ENCODE data around the gene MAP6. TPM values are rescaled to one million over a fixed set of nuclear protein-coding genes. Genes with fewer than 3 reads are reported as not detected.

MAP6 gene
- total RNA-seq, 1 experiment from 2014 or later, result not detected

GRCh38 chr11:75591371-75591770, 77.5 kb downstream of the MAP6 start (continued):
- TF ChIP-seq ZBTB33 (IDR thresholded peaks at IDR 0.05; ENCODE audit: extremely low read depth, insufficient replicate concordance, low read length) (no peak), TCF7L2 (IDR thresholded peaks at IDR 0.05; ENCODE audit: borderline replicate concordance, extremely low read depth, insufficient read depth, insufficient read length) (no peak), EZH2 (IDR thresholded peaks at IDR 0.05) (no peak), ZFX (IDR thresholded peaks at IDR 0.05) (no peak), SP1 (IDR thresholded peaks at IDR 0.05; ENCODE audit: low read depth) (no peak), SIN3A (IDR thresholded peaks at IDR 0.05; ENCODE audit: low read depth) (no peak)

GRCh38 chr11:75589933-75590332, 78.9 kb downstream of the MAP6 start:
- no peaks in the 10 kb centered on the region for H3K9me3 ChIP-seq (ENCODE audit: control insufficient read depth in 1 of 2, insufficient read depth in 1 of 2, low read depth in 1 of 2, low read length in 2 of 2)
- H4K20me1 ChIP-seq (ENCODE audit: insufficient read depth), result no peaks in the 10 kb centered on the region
- H3K4me1 ChIP-seq (ENCODE audit: control insufficient read depth in 1 of 2, insufficient read depth in 2 of 2, low read length in 2 of 2), result no peaks in the 10 kb centered on the region
- intact Hi-C loops (cut with micrococcal nuclease), result no loop called here
- ChIA-PET RAD21 (ENCODE audit: low non-redundant PET in 1 of 2, low total read pairs in 2 of 2, uncharacterized antibody in 2 of 2, unreplicated experiment in 2 of 2) (no interaction called here), POLR2A (no interaction called here), CTCF (no interaction called here)
- ATAC-seq, result no peak
- H3K4me3 ChIP-seq (replicated peaks in 1 of 2; ENCODE audit: low read depth in 1 of 2, low read length in 2 of 2), result no peak overlapping the region
- no peak overlapping the region for H2AFZ ChIP-seq (ENCODE audit: low read depth, low read length, poor library complexity, severe bottlenecking)
- no peaks in the 10 kb centered on the region for H3K9me2 ChIP-seq (ENCODE audit: insufficient read depth)
- H3K36me3 ChIP-seq (ENCODE audit: control insufficient read depth in 1 of 2, insufficient read depth in 2 of 2, low read length in 2 of 2), result no peaks in the 10 kb centered on the region
- no peak overlapping the region for H3K9ac ChIP-seq (ENCODE audit: low read length)
- no peak for DNase-seq (ENCODE audit: low read depth, low spot score)
- no peaks in the 10 kb centered on the region for H3K79me2 ChIP-seq (ENCODE audit: insufficient read depth, low read length)
- peaks cover 6% of the 10 kb centered on the region; the same call in 1 of the 2 replicates for H3K27me3 ChIP-seq (ENCODE audit: insufficient read depth, low read length)
- no TSS peak for BruUV-seq (replicated peaks)
- no peak overlapping the region for H3K27ac ChIP-seq (ENCODE audit: low read depth, low read length)
- H3K4me2 ChIP-seq (ENCODE audit: low read length), result no peak overlapping the region
- TF ChIP-seq FOSL1 (IDR thresholded peaks at IDR 0.05; ENCODE audit: low read depth), result no peak
- TF ChIP-seq MAX (IDR thresholded peaks at IDR 0.05), result no peak
- no peak for TF ChIP-seq SP1 (IDR thresholded peaks at IDR 0.05; ENCODE audit: low read depth)
- no peak for TF ChIP-seq SRF (IDR thresholded peaks at IDR 0.05; ENCODE audit: low read depth)
- no peak for TF ChIP-seq YY1 (IDR thresholded peaks at IDR 0.05; ENCODE audit: extremely low read depth, insufficient replicate concordance, low read depth, low read length)
- no peak for TF ChIP-seq CTCF (IDR thresholded peaks at IDR 0.05 in 2 of 3, conservative IDR thresholded peaks at IDR 0.05 in 1 of 3; ENCODE audit: borderline replicate concordance in 1 of 3, insufficient read depth in 1 of 3, low read depth in 2 of 3, low read length in 2 of 3)
- no peak for TF ChIP-seq EGR1 (IDR thresholded peaks at IDR 0.05; ENCODE audit: low read depth)
- no peak for TF ChIP-seq CEBPB (IDR thresholded peaks at IDR 0.05; ENCODE audit: low read depth)
- TF ChIP-seq ZNF274 (IDR thresholded peaks at IDR 0.05; ENCODE audit: low read depth, low read length), result no peak
- TF ChIP-seq ELF1 (IDR thresholded peaks at IDR 0.05; ENCODE audit: borderline replicate concordance, low read depth), result no peak
- TF ChIP-seq CBX3 (IDR thresholded peaks at IDR 0.05; ENCODE audit: low read depth), result no peak
- no peak for TF ChIP-seq ZFX (IDR thresholded peaks at IDR 0.05)
- no peak for TF ChIP-seq EZH2 (IDR thresholded peaks at IDR 0.05)
- no peak for TF ChIP-seq TCF7L2 (IDR thresholded peaks at IDR 0.05; ENCODE audit: borderline replicate concordance, extremely low read depth, insufficient read depth, insufficient read length)
- TF ChIP-seq SIN3A (IDR thresholded peaks at IDR 0.05; ENCODE audit: low read depth), result no peak
- TF ChIP-seq RAD21 (IDR thresholded peaks at IDR 0.05; ENCODE audit: low read depth), result no peak
- no peak for TF ChIP-seq POLR2AphosphoS5 (IDR thresholded peaks at IDR 0.05; ENCODE audit: low read depth, low read length)
- TF ChIP-seq REST (IDR thresholded peaks at IDR 0.05; ENCODE audit: low read depth), result no peak
